Measurements from ENCODE around the gene NOX5.

DNA sequence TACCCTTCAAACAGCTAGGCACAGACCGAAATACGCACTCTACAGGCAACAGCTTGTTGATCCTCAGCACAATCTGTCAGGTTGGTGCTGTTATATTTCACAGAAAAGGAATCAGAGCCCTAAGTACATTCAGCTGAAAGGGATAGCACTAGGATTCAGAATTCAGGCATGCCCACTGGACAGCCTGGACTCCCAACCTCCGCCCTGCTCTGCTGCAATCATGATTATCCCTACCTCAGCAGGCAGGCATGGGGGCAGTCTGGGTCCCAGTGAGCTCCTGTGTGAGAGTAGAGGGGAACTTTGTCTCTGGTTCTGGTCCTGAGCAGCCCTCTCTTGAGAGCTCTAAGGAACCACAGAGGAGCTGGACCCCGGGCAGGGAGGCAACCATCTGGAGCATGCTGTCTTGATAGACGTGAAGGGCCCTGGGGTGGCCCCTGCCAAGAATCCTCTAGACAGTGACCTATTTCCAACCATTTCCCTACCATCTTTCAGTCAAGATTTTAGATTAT, 23.4 kb upstream of the NOX5 start:
- TF ChIP-seq, protein P1, sequence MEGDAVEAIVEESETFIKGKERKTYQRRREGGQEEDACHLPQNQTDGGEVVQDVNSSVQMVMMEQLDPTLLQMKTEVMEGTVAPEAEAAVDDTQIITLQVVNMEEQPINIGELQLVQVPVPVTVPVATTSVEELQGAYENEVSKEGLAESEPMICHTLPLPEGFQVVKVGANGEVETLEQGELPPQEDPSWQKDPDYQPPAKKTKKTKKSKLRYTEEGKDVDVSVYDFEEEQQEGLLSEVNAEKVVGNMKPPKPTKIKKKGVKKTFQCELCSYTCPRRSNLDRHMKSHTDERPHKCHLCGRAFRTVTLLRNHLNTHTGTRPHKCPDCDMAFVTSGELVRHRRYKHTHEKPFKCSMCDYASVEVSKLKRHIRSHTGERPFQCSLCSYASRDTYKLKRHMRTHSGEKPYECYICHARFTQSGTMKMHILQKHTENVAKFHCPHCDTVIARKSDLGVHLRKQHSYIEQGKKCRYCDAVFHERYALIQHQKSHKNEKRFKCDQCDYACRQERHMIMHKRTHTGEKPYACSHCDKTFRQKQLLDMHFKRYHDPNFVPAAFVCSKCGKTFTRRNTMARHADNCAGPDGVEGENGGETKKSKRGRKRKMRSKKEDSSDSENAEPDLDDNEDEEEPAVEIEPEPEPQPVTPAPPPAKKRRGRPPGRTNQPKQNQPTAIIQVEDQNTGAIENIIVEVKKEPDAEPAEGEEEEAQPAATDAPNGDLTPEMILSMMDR (IDR thresholded peaks at IDR 0.05; ENCODE audit: low read depth, low read length, missing input control): no peak
- TF ChIP-seq HNF4A (conservative IDR thresholded peaks at IDR 0.05): no peak
- no peak for TF ChIP-seq YY1 (IDR thresholded peaks at IDR 0.05)
- TF ChIP-seq RAD21 (IDR thresholded peaks at IDR 0.05): no peak

Data from liver (tissue), 3 donors.